Endothelial cell of umbilical vein (primary cell): ENCODE results near the gene TUBB4A.

Experiments used
- CTCF ChIP-seq, 2 donors: IDR thresholded peaks; 1 replicate in 1 of 2; 2 replicates in 1 of 2; pipeline ENCODE4 v1.5.1; 2011; ENCODE audit warnings: low read length in 2 of 2, mild to moderate bottlenecking in 2 of 2, moderate library complexity in 2 of 2, control low read depth in 1 of 2, inconsistent platforms in 1 of 2, low read depth in 1 of 2; ENCODE audit not compliant: insufficient read depth in 1 of 2; ENCODE audit errors: extremely low read depth in 1 of 2
- JUN ChIP-seq: IDR thresholded peaks from 2 replicates; pipeline ENCODE4 v1.6.1; 2011; ENCODE audit warnings: borderline replicate concordance, low read depth; ENCODE audit not compliant: insufficient read length, insufficient read depth
- MAX ChIP-seq: IDR thresholded peaks from 2 replicates; pipeline ENCODE4 v1.6.1; 2011; ENCODE audit not compliant: insufficient read depth, insufficient read length
- MYC ChIP-seq: IDR thresholded peaks from one replicate; pipeline ENCODE4 v1.6.1; 2011; ENCODE audit warnings: mild to moderate bottlenecking, low read depth, low read length

- TF ChIP-seq MAX (no peak), JUN (no peak), CTCF (IDR thresholded peaks at IDR 0.05; ENCODE audit: extremely low read depth in 1 of 2, insufficient read depth in 1 of 2, low read depth in 1 of 2, low read length in 2 of 2) (no peak), MYC (no peak)
Observed at GRCh38 chr19:6533000-6533328, 30.9 kb upstream of the TUBB4A start.
